HepG2 (cell line): ENCODE results near the gene PRDM15. TPM values are rescaled to one million over a fixed set of nuclear protein-coding genes. Genes with fewer than 3 reads are reported as not detected.

Experiments
- ATAC-seq: fragments of 200-7000 bp; cut with Tn5 transposase; 3 replicates; pipeline ENCODE4 v1.9.1; 2020; ENCODE audit warnings: mild to moderate bottlenecking, moderate library complexity
- BruUV-seq: library from RNA; stranded (reverse); fragments of 400-500 nt; replicated peaks from 2 replicates; lab custom pipeline; 2021; lab: Mats Ljungman, UMichigan
- CTCF ChIA-PET: fragments of 300-600 bp; formaldehyde crosslinking; extraction: SDS; loops from one replicate; lab custom pipeline; 2021; ENCODE audit warnings: low total read pairs, inconsistent platforms, low intra/inter-chr PET ratio; lab: Yijun Ruan, JAX
- POLR2A ChIA-PET: fragments of 350-600 bp; sonication (Branson Sonifier 250); formaldehyde crosslinking; loops from one replicate; lab custom pipeline; 2020; ENCODE audit warnings: antibody characterized with exemption, inconsistent platforms; lab: Yijun Ruan, JAX
- DNase-seq: peaks from one replicate; pipeline ENCODE4 v3.0.0-alpha.2; 2015; ENCODE audit warnings: low spot score
- FAIRE-seq: peaks from 3 replicates; lab custom pipeline; 2011; peaks lifted over from hg19 to GRCh38; lab: Jason Lieb, UNC
- H2AFZ ChIP-seq: one replicate; pipeline ENCODE4 v1.6.1; 2011; ENCODE audit warnings: low read length, inconsistent platforms
- H3K27ac ChIP-seq: fragments of 300-600 bp; 3 replicates; pipeline ENCODE4 v1.8.0; 2011; ENCODE audit warnings: mixed run types, mild to moderate bottlenecking, mixed read lengths, low read length, inconsistent platforms; ENCODE audit not compliant: insufficient read depth; ENCODE audit errors: extremely low read length
- H3K27me3 ChIP-seq, 2 experiments: fragments of 200-600 bp in 1 of 2; 2 replicates in 1 of 2; 3 replicates in 1 of 2; pipeline versions ENCODE4 v1.6.0 to v1.8.0; 2011; ENCODE audit warnings: low read length in 2 of 2, mild to moderate bottlenecking in 2 of 2, moderate library complexity in 2 of 2, inconsistent platforms in 1 of 2; ENCODE audit not compliant: insufficient read depth in 2 of 2, control insufficient read depth in 1 of 2
- H3K36me3 ChIP-seq, 2 experiments: fragments of 200-600 bp in 1 of 2; replicated peaks in 1 of 2; 2 replicates in 1 of 2; 3 replicates in 1 of 2; pipeline versions ENCODE4 v1.5.1 to v1.8.0; 2011; ENCODE audit warnings: low read length in 2 of 2, inconsistent platforms in 1 of 2; ENCODE audit not compliant: insufficient read depth in 2 of 2, control insufficient read depth in 1 of 2
- H3K4me1 ChIP-seq: 2 replicates; pipeline ENCODE4 v1.5.1; 2012; ENCODE audit warnings: low read length, inconsistent platforms; ENCODE audit not compliant: insufficient read depth
- H3K4me2 ChIP-seq: 2 replicates; pipeline ENCODE4 v1.6.0; 2011; ENCODE audit warnings: low read depth, low read length, inconsistent platforms
- H3K4me3 ChIP-seq, 3 experiments: fragments of 200-600 bp in 1 of 3; sonication (generic), shearing (Covaris generic) in 1 of 3; replicated peaks in 1 of 3; 2 replicates each; pipeline ENCODE4 v1.5.1; 2011 to 2016; ENCODE audit warnings: low read length in 3 of 3, inconsistent platforms in 2 of 3, low read depth in 2 of 3, mild to moderate bottlenecking in 2 of 3, control low read depth in 1 of 3, mixed read lengths in 1 of 3; ENCODE audit not compliant: insufficient read depth in 1 of 3
- H3K79me2 ChIP-seq: one replicate; pipeline ENCODE4 v1.6.1; 2011; ENCODE audit warnings: low read length, inconsistent platforms; ENCODE audit not compliant: insufficient read depth
- H3K9ac ChIP-seq: 2 replicates; pipeline ENCODE4 v1.6.0; 2011; ENCODE audit warnings: mild to moderate bottlenecking, low read depth, low read length, inconsistent platforms; ENCODE audit not compliant: insufficient read depth
- H3K9me3 ChIP-seq: 2 replicates; pipeline ENCODE4 v1.5.1; 2012; ENCODE audit warnings: mild to moderate bottlenecking, low read length
- H4K20me1 ChIP-seq: 2 replicates; pipeline ENCODE4 v1.6.0; 2011; ENCODE audit warnings: inconsistent platforms, mild to moderate bottlenecking, low read length, moderate library complexity; ENCODE audit not compliant: insufficient read depth
- FOSL1 ChIP-seq: sonication (generic); formaldehyde crosslinking; IDR thresholded peaks from 2 replicates; pipeline ENCODE4 v1.9.0; 2021; ENCODE audit warnings: missing genetic modification reagents, borderline replicate concordance
- GZF1 ChIP-seq: sonication (generic); formaldehyde crosslinking; IDR thresholded peaks from 2 replicates; pipeline ENCODE4 v1.5.1; 2020; ENCODE audit warnings: mild to moderate bottlenecking, missing genetic modification reagents
- HOXA7 ChIP-seq: sonication (generic); formaldehyde crosslinking; IDR thresholded peaks from 2 replicates; pipeline ENCODE4 v1.8.1; 2022; ENCODE audit warnings: mild to moderate bottlenecking, missing genetic modification reagents, moderate library complexity
- HOXD1 ChIP-seq: sonication (generic); formaldehyde crosslinking; IDR thresholded peaks from 2 replicates; pipeline ENCODE4 v1.5.0; 2020; ENCODE audit warnings: missing genetic modification reagents
- IRF1 ChIP-seq: sonication (generic); formaldehyde crosslinking; IDR thresholded peaks from 2 replicates; pipeline ENCODE4 v1.4.0; 2020; ENCODE audit warnings: low read depth, mild to moderate bottlenecking, missing genetic modification reagents
- KIAA2018 ChIP-seq: sonication (generic); formaldehyde crosslinking; IDR thresholded peaks from 2 replicates; pipeline ENCODE4 v1.5.0; 2020; ENCODE audit warnings: mild to moderate bottlenecking, missing genetic modification reagents, borderline replicate concordance
- NR2F2 ChIP-seq: IDR thresholded peaks from 2 replicates; pipeline ENCODE4 v1.6.1; 2012; ENCODE audit warnings: low read depth, inconsistent platforms, borderline replicate concordance
- SIN3A ChIP-seq: IDR thresholded peaks from 2 replicates; pipeline ENCODE4 v1.6.1; 2011; ENCODE audit warnings: low read depth, mild to moderate bottlenecking, control low read depth, low read length, borderline replicate concordance
- ZBTB20 ChIP-seq: sonication (generic); formaldehyde crosslinking; IDR thresholded peaks from 2 replicates; pipeline ENCODE4 v1.8.1; 2023; ENCODE audit warnings: missing genetic modification reagents, low read depth, mild to moderate bottlenecking, borderline replicate concordance
- ZBTB39 ChIP-seq: sonication (generic); formaldehyde crosslinking; IDR thresholded peaks from 2 replicates; pipeline ENCODE4 v1.5.0; 2020; ENCODE audit warnings: missing genetic modification reagents
- ZNF550 ChIP-seq: sonication (generic); formaldehyde crosslinking; IDR thresholded peaks from 2 replicates; pipeline ENCODE4 v1.4.0; 2020; ENCODE audit warnings: mild to moderate bottlenecking, missing genetic modification reagents, borderline replicate concordance
- ZNF598 ChIP-seq: sonication (generic); formaldehyde crosslinking; IDR thresholded peaks from 2 replicates; pipeline ENCODE4 v1.5.1; 2020; ENCODE audit warnings: mild to moderate bottlenecking, missing genetic modification reagents, borderline replicate concordance
- ZNF607 ChIP-seq: sonication (generic); formaldehyde crosslinking; IDR thresholded peaks from 2 replicates; pipeline ENCODE4 v1.5.1; 2020; ENCODE audit warnings: missing genetic modification reagents, mild to moderate bottlenecking, borderline replicate concordance
- WGBS: methylation state at CpG from one replicate; pipeline ENCODE4 v1.1.6; 2017; ENCODE audit warnings: low lambda C conversion rate; 5-methylcytosine and 5-hydroxymethylcytosine counted together
- in situ Hi-C: cut with HindIII; loops from 2 replicates; pipeline ENCODE4 v1.10.0; 2017; ENCODE audit warnings: low pct_unique_long_range_greater_than_20kb; ENCODE audit not compliant: extremely low pct_ligation_motif_present
- intact Hi-C: fragments of 100-400 bp; cut with micrococcal nuclease; formaldehyde crosslinking; loops from one replicate; pipeline ENCODE4 v1.10.0; 2022; ENCODE audit not compliant: unreplicated experiment
- polyA plus RNA-seq, 8 experiments: library from polyadenylated mRNA; depleted of rRNA in 3 of 8; stranded (reverse) in 7 of 8; unstranded in 1 of 8; fragments of >200 nt; fragmentation: Illumina TruSeq in 4 of 8; extraction: Trizol in 4 of 8; gene quantifications; 2 replicates each; pipeline versions ENCODE4 v1.2.1 to v1.2.3, GENCODE V29; 2011 to 2016; ENCODE audit warnings: low read depth in 4 of 8, missing spikeins in 1 of 8, mixed read lengths in 1 of 8; ENCODE audit not compliant: insufficient read depth in 1 of 8
- total RNA-seq, 5 experiments: library from RNA; depleted of rRNA; stranded (reverse); fragments of >200 nt; fragmentation: Illumina TruSeq; extraction: Trizol; gene quantifications; 2 replicates each; pipeline ENCODE4 v1.2.3, GENCODE V29; 2016; ENCODE audit warnings: low read depth in 1 of 5

The PRDM15 gene
- total and polyA plus RNA-seq, 2 of the 13 experiments (the other 11 are each of a cell fraction or from before 2014, with no cell fraction given): 4.0 to 6.9 TPM

- TF ChIP-seq IRF1 (CRISPR knock-in tag): no peak
- TF ChIP-seq FOSL1: no peak
- TF ChIP-seq ZBTB20 (CRISPR knock-in tag): no peak
- TF ChIP-seq HOXA7 (CRISPR knock-in tag): no peak
- TF ChIP-seq ZNF598: no peak
- TF ChIP-seq SIN3A: no peak
- TF ChIP-seq ZNF550 (CRISPR knock-in tag): no peak
- TF ChIP-seq ZBTB39 (CRISPR knock-in tag): no peak
These were observed 24.6 kb downstream of the PRDM15 start (continued) for GRCh38 chr21:41854426-41854995.

GRCh38 chr21:41852929-41853320 lies 26.2 kb downstream of the PRDM15 start:
- intact Hi-C loops (no loop called here), in situ Hi-C loops (no loop called here)
- H3K9me3 ChIP-seq: no peaks in the 10 kb centered on the region
- H3K27me3 ChIP-seq: no peaks in the 10 kb centered on the region
- no peaks in the 10 kb centered on the region for H3K4me1 ChIP-seq
- ATAC-seq: no peak
- H3K79me2 ChIP-seq: no peaks in the 10 kb centered on the region
- BruUV-seq: no TSS peak
- no peak for DNase-seq
- ChIA-PET CTCF (no interaction called here), POLR2A (no interaction called here)
- no peak overlapping the region for H2AFZ ChIP-seq
- H3K9ac ChIP-seq: no peak overlapping the region
- no peak overlapping the region for H3K4me3 ChIP-seq
- 100% methylated on average over 3 of the region's 9 CpGs for WGBS
- no peak for FAIRE-seq
- H4K20me1 ChIP-seq: no peaks in the 10 kb centered on the region
- H3K36me3 ChIP-seq: peaks cover 7 to 40% of the 10 kb centered on the region in 2 experiments; a peak in 4 of 5 replicates
- H3K27ac ChIP-seq: no peak overlapping the region
- H3K4me2 ChIP-seq: no peak overlapping the region
- TF ChIP-seq KIAA2018 (CRISPR knock-in tag) (no peak), GZF1 (no peak), ZNF607 (CRISPR knock-in tag) (no peak), NR2F2 (no peak), HOXD1 (CRISPR knock-in tag) (no peak)
